Urinary bladder (tissue), 4 donors: ENCODE data around the gene ATP11A. TPM values are rescaled to one million over a fixed set of nuclear protein-coding genes. Genes with fewer than 3 reads are reported as not detected.

Experiments
- DNase-seq: peaks from one replicate; pipeline ENCODE4 v3.0.0-alpha.2; 2015; ENCODE audit errors: extremely low spot score
- H3K27ac ChIP-seq: one replicate; pipeline ENCODE4 v1.5.1; 2013; ENCODE audit warnings: low read depth, mild to moderate bottlenecking, moderate library complexity
- H3K36me3 ChIP-seq: one replicate; pipeline ENCODE4 v1.6.1; 2013; ENCODE audit warnings: mild to moderate bottlenecking, moderate library complexity; ENCODE audit not compliant: insufficient read depth
- H3K4me1 ChIP-seq: one replicate; pipeline ENCODE4 v1.6.1; 2013; ENCODE audit warnings: mild to moderate bottlenecking, moderate library complexity; ENCODE audit not compliant: insufficient read depth
- H3K4me3 ChIP-seq: one replicate; pipeline ENCODE4 v1.5.1; 2013; ENCODE audit warnings: low read depth, low read length
- WGBS: extraction: QIAGEN DNeasy Blood & Tissue Kit; methylation state at CpG from one replicate; pipeline ENCODE4 v1.1.7; 2013; 5-methylcytosine and 5-hydroxymethylcytosine counted together
- polyA plus RNA-seq: library from polyadenylated mRNA; stranded (reverse); fragments of 200-250 nt; gene quantifications from one replicate; pipeline ENCODE4 v1.2.3, GENCODE V29; 2013
- total RNA-seq: library from RNA; depleted of rRNA; stranded (reverse); fragments of >200 nt; gene quantifications from one replicate; pipeline ENCODE4 v1.2.3, GENCODE V29; 2014
- donor health status: healthy with polysubstance abuse.
- donor health status: healthy.

The ATP11A gene
- total and polyA plus RNA-seq, 2 donors = 11.4 to 26.2 TPM

DNA sequence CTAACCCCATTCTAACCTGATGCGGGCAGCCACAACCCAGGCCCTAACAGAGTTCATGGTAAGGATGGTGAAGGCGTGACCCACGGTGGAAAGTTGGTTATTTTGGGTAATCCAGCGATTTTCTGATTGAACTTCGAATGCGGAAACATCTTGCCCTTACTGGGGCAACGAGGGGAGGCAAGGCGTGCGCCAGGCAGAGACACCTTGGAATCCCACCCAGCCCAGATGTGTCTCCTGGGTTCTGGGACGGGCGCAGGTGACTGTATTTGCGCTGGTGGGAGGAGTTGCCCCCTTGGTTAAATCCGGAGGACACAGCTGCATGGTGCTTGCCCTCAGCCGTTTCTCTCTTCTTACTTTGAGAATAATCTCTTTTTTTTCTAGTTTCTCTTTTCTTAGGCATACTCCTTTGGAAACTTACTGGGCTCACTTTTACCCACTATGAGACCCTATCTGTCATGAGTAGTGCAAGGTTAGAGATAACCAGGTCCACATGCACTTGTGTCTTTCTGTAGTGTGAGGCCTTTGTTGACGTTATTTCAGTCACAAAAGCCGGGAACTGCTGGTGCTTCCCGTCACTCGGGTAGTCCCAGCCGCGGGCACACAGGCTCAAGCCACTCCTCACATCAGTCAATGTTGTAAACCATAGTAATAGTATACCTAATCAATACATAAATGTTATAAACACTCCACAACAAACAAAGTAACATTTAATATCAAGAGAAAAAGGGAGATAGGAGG is 81.5 kb downstream of the ATP11A start:
- H3K4me3 ChIP-seq = no peak overlapping the region
- no peaks in the 10 kb centered on the region for H3K36me3 ChIP-seq
- 92% methylated on average over 20 of the region's 20 CpGs for WGBS
- DNase-seq = no peak
- no peaks in the 10 kb centered on the region for H3K4me1 ChIP-seq
- H3K27ac ChIP-seq = no peak overlapping the region

DNA sequence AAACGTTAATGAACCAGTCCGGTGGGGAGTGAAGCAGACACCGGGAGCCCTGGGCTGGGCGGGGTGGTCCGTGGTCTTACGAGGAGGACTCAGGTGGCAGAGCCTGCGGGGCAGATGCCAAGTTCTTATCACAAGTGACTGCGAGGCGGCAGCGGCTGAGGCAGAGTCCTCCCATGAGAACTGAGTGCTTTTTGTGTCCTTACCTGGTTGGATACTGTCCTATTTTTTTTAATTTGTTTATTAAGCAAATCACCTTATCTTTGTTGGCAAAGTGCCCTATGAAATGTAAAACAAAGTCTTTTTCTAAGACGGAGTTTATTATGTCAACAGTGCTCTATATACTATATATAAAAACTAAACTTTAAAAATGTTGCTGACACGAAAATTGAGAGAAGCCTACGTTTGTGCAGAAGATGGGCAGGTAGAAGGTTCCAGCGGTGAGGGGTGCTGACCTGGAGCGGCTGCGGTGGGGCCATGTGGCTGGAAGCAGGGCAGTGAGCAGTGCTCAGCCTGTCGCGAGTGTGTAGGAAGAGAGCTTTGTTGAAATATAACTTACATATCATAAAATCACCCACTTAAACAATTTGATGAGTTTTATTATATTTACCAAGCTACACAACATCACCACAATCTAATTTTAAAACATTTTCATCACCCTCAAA is 82.2 kb downstream of the ATP11A start:
- H3K36me3 ChIP-seq = no peaks in the 10 kb centered on the region
- 77% methylated on average over 18 of the region's 18 CpGs for WGBS
- no peak for DNase-seq
- no peak overlapping the region for H3K27ac ChIP-seq
- no peaks in the 10 kb centered on the region for H3K4me1 ChIP-seq
- no peak overlapping the region for H3K4me3 ChIP-seq

DNA sequence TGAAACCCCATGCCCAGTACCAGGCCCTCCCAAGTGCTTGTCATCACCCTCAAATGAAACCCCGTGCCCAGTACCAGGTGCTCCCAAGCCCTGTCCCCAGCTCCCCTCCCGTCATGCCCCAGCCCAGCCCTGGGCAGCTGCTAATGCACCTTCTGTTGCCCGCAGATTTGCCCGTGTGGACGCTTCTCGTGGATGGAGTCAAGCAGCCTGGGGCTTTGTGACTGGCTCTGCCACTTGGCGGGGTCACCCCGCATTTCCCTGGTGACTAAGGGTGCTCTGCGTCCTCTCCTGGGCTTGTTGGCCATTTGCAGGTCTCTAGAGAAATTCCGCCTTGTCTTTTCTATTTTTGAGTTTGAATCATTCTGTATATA is 82.7 kb downstream of the ATP11A start:
- Histone ChIP-seq H3K27ac (no peak overlapping the region), H3K36me3 (no peaks in the 10 kb centered on the region), H3K4me3 (no peak overlapping the region), H3K4me1 (no peaks in the 10 kb centered on the region)
- 97% methylated on average over 10 of the region's 10 CpGs for WGBS
- DNase-seq = no peak

DNA sequence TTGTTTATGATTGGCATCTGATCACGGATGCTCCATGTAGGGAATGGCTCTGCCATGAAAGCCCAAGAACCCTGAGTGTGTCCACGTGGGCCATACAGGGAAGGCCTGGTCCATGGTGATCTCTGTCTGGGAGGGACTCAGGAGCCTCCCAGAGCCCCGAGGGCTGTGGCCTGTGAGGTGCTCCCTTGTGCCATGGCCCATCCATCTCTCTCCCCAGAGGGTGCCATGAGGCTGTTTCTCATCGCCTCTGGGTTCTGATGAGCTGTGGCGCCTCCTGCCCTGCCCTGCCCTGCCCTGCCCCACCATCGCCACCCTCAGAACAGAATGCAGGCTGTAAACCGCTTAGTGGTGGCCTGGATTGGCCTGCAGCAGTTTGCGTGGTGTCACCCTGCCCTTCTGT is 83.1 kb downstream of the ATP11A start:
- 98% methylated on average over 8 of the region's 8 CpGs for WGBS
- DNase-seq = no peak

DNA sequence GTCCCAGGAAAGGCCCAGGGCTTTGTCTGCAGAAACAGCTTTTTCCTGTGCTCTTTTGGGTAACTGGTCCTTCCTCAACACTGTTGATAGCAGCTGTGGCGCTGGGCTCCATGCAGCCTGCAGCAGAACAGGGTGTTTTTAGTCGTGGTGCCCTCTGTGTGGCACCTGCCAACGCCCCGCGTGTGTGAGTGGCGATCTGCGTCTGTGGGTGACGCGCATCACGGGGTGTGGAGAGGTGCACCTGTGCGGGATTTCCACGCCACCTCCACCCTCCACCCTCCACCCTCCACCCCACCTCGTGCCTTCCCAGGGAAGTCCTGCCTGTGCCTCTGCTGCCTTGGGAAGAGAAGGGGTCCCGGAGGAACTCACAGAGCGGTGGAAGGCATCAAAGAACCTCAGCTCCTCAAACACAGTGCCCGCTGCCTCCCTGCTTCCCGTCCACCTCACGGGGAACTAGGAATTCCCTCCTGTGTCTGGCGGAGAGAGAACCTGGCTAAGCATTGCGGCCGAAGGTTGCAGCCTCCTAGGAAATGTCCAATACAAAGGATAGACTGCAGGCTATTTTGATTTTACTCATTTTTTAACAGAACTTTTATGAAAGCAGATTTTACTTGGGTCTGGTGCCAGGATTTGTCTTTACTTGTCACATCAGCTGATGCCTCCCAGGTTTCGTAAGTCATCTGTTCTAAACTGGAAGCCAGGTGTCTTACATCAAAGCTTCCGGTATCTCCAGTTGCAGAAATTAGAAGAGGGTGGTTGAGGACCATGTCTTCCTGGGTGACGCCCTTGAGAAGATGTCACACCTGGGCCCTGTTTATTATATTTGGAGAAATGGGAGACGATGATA is 84.0 kb downstream of the ATP11A start:
- H3K36me3 ChIP-seq = no peaks in the 10 kb centered on the region
- no peak overlapping the region for H3K27ac ChIP-seq
- 87% methylated on average over 25 of the region's 25 CpGs for WGBS
- DNase-seq = no peak
- H3K4me1 ChIP-seq = no peaks in the 10 kb centered on the region
- H3K4me3 ChIP-seq = no peak overlapping the region

More for the DNA sequence above, 83.1 kb downstream of the ATP11A start:
- no peak overlapping the region for H3K27ac ChIP-seq
- no peaks in the 10 kb centered on the region for H3K36me3 ChIP-seq
- no peaks in the 10 kb centered on the region for H3K4me1 ChIP-seq
- H3K4me3 ChIP-seq = no peak overlapping the region

DNA sequence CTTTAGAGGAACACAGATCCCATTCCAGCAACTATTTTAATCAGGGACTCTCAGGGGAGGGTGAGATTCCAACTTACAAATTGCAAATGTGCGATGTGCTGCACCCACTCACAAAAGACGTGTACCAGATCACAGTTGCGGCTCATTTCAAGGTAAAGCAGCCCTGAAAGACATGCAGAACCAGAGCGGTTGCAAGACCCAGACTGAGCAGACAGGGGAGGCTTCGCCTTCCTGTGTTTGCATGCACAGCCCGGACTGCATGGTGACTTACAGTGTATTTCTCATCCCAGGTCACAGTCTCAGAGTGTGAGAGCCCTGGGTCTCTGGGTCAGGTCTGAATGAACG is 84.6 kb downstream of the ATP11A start:
- Histone ChIP-seq H3K36me3 (no peaks in the 10 kb centered on the region), H3K27ac (no peak overlapping the region), H3K4me1 (no peaks in the 10 kb centered on the region), H3K4me3 (no peak overlapping the region)
- DNase-seq = no peak
- WGBS = 89% methylated on average over 7 of the region's 7 CpGs

DNA sequence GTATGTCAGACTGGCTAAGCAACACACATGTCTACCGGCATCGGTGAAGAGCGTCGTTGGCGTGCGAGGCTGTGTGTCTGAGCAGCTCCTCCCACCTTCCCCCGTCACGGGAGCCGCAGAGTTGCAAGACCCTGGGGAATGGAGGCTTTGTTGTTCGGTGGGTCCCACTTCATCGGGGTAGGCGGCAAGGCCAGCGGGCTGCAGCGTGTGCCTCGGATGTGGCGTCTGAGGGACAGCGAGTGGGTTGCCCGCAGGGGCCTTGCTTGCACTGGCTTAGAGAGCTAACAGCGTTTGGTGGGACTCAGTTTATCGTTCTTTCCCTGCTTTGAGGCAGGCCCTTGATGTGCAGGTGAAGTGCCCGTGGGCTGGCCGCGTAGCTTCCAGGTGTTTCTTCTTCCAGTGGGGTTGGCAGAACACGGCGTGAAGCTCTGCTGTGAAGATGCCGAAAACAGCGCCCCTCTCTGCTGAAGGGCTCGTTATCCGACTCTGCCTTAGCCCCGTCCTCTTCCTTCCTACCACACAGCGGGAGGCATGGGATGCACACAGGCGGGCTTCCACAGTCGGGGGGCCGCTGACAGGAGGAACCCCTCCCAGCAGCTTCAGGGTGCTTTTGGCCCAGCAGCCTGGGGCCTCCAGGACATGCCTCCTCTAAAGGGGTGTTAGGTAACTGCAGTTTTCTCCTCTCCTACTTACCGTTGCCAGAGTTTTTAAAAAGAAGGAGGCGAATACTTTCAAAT is 85.2 kb downstream of the ATP11A start:
- Histone ChIP-seq H3K36me3 (no peaks in the 10 kb centered on the region), H3K4me1 (no peaks in the 10 kb centered on the region), H3K4me3 (no peak overlapping the region), H3K27ac (no peak overlapping the region)
- 96% methylated on average over 36 of the region's 36 CpGs for WGBS
- no peak for DNase-seq

DNA sequence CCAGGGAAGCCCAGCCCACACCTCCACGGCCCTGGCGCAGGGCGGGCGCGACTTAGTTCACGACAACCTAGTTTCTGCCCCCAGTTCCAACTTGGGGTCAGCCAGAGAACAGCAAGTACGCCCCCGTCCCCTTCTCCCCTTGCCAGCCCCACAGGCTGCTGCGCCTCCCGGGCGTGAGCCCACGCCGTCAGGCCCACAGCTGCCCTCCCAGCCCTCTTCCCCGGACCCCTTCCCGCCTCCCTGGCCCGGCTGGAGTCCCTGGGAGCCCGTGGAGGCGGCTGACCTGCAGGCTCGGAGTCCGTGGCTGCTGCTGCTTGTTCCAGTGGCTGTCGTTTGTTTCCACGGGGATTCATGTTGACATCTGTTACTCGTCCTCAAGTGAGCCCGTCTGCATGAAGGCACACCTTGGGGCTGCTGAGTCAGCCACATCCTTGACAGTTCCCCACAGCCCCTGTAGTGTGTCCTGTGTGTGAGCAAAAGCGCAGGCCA is 86.0 kb downstream of the ATP11A start:
- H3K4me3 ChIP-seq = no peak overlapping the region
- no peaks in the 10 kb centered on the region for H3K4me1 ChIP-seq
- no peaks in the 10 kb centered on the region for H3K36me3 ChIP-seq
- DNase-seq = no peak
- 91% methylated on average over 25 of the region's 25 CpGs for WGBS
- no peak overlapping the region for H3K27ac ChIP-seq

DNA sequence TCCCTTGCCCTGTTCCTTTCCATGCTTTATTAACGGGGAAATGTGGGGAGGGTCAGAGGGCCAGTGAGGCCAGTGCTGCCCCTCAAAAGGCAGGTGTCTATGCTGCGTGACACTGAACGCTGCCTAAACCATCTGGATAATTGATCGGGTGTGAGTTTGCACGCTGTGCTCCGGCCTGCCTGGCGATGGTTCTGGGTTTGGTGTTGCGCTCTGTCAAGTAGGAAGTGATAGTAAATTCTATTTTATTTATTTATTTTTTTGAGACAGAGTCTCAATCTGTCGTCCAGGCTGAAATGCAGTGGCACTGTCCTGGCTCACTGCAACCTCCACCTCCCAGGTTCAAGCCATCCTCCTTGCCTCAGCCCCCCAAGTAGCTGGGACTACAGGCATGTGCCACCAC is 86.5 kb downstream of the ATP11A start:
- no peak for DNase-seq
- Histone ChIP-seq H3K4me3 (no peak overlapping the region), H3K36me3 (no peaks in the 10 kb centered on the region), H3K27ac (no peak overlapping the region), H3K4me1 (no peaks in the 10 kb centered on the region)
- 96% methylated on average over 9 of the region's 9 CpGs for WGBS

DNA sequence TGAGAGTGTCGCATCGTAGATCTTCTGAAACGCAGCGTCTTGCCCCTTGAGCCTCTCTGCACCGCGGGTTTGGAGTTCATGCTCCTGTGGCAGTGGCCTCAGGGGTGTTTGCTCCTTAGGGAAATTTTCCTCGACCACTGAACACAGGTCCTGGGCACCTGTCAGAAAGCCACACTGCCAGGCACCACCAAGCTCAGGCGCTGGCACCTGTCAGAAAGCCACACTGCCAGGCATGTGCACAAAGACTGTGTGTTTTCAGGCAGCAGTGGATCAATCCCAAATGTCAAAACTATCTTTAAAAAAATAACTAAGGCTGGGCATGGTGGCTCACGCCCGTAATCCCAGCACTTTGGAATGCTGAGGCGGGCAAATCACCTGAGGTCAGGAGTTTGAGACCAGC is 87.1 kb downstream of the ATP11A start:
- Histone ChIP-seq H3K4me3 (no peak overlapping the region), H3K4me1 (no peaks in the 10 kb centered on the region), H3K36me3 (no peaks in the 10 kb centered on the region), H3K27ac (no peak overlapping the region)
- 97% methylated on average over 11 of the region's 11 CpGs for WGBS
- no peak for DNase-seq

DNA sequence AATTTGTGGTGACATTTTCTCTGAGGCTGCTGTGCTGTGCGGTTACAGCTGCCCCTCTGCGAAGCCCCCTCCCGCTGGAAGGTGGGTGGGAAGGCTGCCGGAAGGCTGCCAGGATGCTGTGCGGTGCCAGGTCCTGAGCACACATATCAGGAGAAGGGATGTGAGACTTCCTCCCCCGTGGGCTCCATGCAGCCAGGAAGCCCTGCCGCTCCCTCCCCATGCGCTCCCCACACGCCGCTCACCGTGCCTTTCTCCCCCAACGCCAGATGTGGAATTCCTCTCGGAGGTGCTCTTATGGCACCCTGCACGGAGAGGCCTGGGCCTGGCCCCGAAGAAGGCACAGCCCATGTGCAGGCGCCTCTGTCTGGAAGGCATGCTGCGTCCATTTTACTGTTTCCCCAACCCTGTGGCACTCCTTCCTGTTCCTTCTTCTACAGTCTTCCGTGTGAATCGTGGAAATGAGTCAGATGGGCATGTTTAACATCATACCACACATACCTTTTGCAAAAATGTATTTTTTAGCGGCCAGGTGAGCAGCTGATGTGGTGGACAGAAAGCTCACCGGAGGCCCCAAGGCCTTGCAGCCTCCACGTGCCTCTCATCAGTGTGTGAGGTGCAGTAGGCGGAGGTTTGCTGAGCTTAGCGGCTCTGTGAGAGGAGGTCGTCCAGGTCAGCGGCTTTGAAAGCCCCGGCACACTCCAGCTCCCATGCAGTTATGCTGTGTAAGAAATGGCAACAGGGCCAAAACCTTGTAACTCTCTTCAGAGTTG is 88.0 kb downstream of the ATP11A start:
- H3K4me1 ChIP-seq = no peaks in the 10 kb centered on the region
- no peak overlapping the region for H3K27ac ChIP-seq
- H3K36me3 ChIP-seq = no peaks in the 10 kb centered on the region
- DNase-seq = no peak
- H3K4me3 ChIP-seq = no peak overlapping the region
- 86% methylated on average over 27 of the region's 27 CpGs for WGBS

DNA sequence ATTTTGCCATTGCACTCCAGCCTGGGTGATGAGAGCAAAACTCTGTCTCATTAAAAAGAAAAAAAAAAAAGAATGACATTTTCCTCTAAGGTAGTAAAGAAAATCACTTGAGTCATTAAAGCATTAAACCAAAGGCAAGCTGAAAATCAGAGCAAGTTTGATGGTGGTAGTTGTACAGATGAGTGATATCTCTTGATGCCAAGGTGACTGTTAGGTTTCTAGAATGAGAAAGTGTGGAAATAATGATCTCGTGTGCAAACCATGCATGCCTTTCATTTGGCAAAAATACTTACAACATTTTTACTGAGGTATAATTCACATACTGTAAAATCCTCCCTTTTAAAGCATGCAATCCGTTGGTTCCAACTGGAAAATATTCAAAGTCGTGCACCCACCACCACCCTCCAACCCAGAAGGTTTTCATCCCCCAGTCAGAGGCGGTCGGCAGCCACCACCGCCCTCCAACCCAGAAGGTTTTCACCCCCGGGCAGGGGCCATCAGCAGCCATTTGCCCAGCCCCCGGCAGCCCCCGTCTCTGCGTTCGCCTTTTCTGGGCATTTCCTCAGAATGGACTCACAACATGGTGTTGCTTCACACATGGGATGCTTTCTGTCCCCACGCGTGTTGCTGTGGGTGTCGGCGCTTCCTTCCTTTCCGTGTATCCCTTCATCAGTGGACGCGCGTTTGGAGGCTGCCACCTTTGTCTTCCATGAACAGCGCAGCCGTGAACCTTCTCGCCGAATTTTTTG is 90.2 kb downstream of the ATP11A start:
- Histone ChIP-seq H3K36me3 (no peaks in the 10 kb centered on the region), H3K27ac (no peak overlapping the region), H3K4me3 (no peak overlapping the region), H3K4me1 (no peaks in the 10 kb centered on the region)
- WGBS = 94% methylated on average over 23 of the region's 23 CpGs
- no peak for DNase-seq
